ENCODE measurements around the gene CA9.

GRCh38 chr9:35656831-35657545, 16.7 kb upstream of the CA9 start:
- no peak for TF ChIP-seq EZH2 (IDR thresholded peaks at IDR 0.05; ENCODE audit: insufficient read depth, poor library complexity, severe bottlenecking)
- TF ChIP-seq EZH2phosphoT487 (IDR thresholded peaks at IDR 0.05; ENCODE audit: insufficient read depth, low read depth): no peak
